ENCODE data around the gene VPS51.

GRCh38 chr11:65090628-65091027, 5.4 kb upstream of the VPS51 start:
- no peak for TF ChIP-seq CTCF (IDR thresholded peaks at IDR 0.05; ENCODE audit: low read depth, low read length)
- TF ChIP-seq POLR2A (IDR thresholded peaks at IDR 0.05; ENCODE audit: extremely low read depth, insufficient read length), result no peak
- no peak for TF ChIP-seq MAX (IDR thresholded peaks at IDR 0.05; ENCODE audit: low read depth, low read length)
- TF ChIP-seq MYC (IDR thresholded peaks at IDR 0.05; ENCODE audit: low read depth, low read length), result no peak

Data from NB4 (cell line).